ENCODE data around the gene CEP135. TPM values are rescaled to one million over a fixed set of nuclear protein-coding genes. Genes with fewer than 3 reads are reported as not detected.

The CEP135 gene
- polyA plus RNA-seq, 1 of the 3 experiments (the other 2 are of a cell fraction) = 1.6 TPM

DNA sequence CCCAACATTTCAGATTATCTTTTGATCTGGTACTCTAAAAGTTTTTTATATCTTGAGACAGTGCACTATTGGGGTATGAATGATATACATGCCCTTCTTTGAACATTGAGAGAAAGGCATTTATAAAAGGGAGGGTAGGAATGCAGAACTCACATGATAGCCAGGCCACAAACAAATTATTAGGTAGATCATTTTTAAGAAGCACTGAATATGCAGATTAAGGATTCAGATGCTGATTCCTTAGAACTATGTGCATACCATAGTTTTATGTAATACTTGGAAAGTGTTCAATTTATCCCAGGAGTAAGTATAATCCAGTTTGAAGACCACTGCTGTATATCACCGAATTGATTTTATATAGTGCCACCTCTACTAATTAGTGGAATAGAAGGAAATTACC lies 18.6 kb downstream of the CEP135 start:
- no peak for DNase-seq
- no peak for TF ChIP-seq TEAD4 (IDR thresholded peaks at IDR 0.05; ENCODE audit: borderline replicate concordance, insufficient read depth)
- no peak for TF ChIP-seq MEF2A (IDR thresholded peaks at IDR 0.05; ENCODE audit: borderline replicate concordance, low read depth)
- TF ChIP-seq, protein P1, sequence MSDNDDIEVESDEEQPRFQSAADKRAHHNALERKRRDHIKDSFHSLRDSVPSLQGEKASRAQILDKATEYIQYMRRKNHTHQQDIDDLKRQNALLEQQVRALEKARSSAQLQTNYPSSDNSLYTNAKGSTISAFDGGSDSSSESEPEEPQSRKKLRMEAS (IDR thresholded peaks at IDR 0.05; ENCODE audit: low read depth) = no peak
- no peak for TF ChIP-seq TCF12 (IDR thresholded peaks at IDR 0.05)
- no peak for TF ChIP-seq POLR2AphosphoS5 (IDR thresholded peaks at IDR 0.05; ENCODE audit: low read depth, low read length)
- no peak for TF ChIP-seq RAD21 (IDR thresholded peaks at IDR 0.05; ENCODE audit: low read length)
- TF ChIP-seq GABPA (IDR thresholded peaks at IDR 0.05; ENCODE audit: low read depth) = no peak
- TF ChIP-seq, protein P2, sequence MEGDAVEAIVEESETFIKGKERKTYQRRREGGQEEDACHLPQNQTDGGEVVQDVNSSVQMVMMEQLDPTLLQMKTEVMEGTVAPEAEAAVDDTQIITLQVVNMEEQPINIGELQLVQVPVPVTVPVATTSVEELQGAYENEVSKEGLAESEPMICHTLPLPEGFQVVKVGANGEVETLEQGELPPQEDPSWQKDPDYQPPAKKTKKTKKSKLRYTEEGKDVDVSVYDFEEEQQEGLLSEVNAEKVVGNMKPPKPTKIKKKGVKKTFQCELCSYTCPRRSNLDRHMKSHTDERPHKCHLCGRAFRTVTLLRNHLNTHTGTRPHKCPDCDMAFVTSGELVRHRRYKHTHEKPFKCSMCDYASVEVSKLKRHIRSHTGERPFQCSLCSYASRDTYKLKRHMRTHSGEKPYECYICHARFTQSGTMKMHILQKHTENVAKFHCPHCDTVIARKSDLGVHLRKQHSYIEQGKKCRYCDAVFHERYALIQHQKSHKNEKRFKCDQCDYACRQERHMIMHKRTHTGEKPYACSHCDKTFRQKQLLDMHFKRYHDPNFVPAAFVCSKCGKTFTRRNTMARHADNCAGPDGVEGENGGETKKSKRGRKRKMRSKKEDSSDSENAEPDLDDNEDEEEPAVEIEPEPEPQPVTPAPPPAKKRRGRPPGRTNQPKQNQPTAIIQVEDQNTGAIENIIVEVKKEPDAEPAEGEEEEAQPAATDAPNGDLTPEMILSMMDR (IDR thresholded peaks at IDR 0.05) = no peak
- no peak for TF ChIP-seq FOXJ3 (CRISPR knock-in tag; IDR thresholded peaks at IDR 0.05)
- TF ChIP-seq, protein P3, sequence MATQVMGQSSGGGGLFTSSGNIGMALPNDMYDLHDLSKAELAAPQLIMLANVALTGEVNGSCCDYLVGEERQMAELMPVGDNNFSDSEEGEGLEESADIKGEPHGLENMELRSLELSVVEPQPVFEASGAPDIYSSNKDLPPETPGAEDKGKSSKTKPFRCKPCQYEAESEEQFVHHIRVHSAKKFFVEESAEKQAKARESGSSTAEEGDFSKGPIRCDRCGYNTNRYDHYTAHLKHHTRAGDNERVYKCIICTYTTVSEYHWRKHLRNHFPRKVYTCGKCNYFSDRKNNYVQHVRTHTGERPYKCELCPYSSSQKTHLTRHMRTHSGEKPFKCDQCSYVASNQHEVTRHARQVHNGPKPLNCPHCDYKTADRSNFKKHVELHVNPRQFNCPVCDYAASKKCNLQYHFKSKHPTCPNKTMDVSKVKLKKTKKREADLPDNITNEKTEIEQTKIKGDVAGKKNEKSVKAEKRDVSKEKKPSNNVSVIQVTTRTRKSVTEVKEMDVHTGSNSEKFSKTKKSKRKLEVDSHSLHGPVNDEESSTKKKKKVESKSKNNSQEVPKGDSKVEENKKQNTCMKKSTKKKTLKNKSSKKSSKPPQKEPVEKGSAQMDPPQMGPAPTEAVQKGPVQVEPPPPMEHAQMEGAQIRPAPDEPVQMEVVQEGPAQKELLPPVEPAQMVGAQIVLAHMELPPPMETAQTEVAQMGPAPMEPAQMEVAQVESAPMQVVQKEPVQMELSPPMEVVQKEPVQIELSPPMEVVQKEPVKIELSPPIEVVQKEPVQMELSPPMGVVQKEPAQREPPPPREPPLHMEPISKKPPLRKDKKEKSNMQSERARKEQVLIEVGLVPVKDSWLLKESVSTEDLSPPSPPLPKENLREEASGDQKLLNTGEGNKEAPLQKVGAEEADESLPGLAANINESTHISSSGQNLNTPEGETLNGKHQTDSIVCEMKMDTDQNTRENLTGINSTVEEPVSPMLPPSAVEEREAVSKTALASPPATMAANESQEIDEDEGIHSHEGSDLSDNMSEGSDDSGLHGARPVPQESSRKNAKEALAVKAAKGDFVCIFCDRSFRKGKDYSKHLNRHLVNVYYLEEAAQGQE (IDR thresholded peaks at IDR 0.05; ENCODE audit: low read depth, low read length) = no peak
- TF ChIP-seq NFIC (IDR thresholded peaks at IDR 0.05; ENCODE audit: borderline replicate concordance) = no peak
- TF ChIP-seq EP300 (IDR thresholded peaks at IDR 0.05; ENCODE audit: borderline replicate concordance in 1 of 2, low read depth in 1 of 2, low read length in 1 of 2) = no peak
- no peak for TF ChIP-seq GATA2 (CRISPR knock-in tag; IDR thresholded peaks at IDR 0.05)
- no peak for TF ChIP-seq JUND (IDR thresholded peaks at IDR 0.05)
- TF ChIP-seq ELF1 (IDR thresholded peaks at IDR 0.05) = no peak
- TF ChIP-seq, protein P4, sequence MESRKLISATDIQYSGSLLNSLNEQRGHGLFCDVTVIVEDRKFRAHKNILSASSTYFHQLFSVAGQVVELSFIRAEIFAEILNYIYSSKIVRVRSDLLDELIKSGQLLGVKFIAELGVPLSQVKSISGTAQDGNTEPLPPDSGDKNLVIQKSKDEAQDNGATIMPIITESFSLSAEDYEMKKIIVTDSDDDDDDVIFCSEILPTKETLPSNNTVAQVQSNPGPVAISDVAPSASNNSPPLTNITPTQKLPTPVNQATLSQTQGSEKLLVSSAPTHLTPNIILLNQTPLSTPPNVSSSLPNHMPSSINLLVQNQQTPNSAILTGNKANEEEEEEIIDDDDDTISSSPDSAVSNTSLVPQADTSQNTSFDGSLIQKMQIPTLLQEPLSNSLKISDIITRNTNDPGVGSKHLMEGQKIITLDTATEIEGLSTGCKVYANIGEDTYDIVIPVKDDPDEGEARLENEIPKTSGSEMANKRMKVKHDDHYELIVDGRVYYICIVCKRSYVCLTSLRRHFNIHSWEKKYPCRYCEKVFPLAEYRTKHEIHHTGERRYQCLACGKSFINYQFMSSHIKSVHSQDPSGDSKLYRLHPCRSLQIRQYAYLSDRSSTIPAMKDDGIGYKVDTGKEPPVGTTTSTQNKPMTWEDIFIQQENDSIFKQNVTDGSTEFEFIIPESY (IDR thresholded peaks at IDR 0.05; ENCODE audit: borderline replicate concordance, low read depth) = no peak
- no peak for TF ChIP-seq RXRA (IDR thresholded peaks at IDR 0.05; ENCODE audit: borderline replicate concordance, low read depth)
- TF ChIP-seq, protein P5, sequence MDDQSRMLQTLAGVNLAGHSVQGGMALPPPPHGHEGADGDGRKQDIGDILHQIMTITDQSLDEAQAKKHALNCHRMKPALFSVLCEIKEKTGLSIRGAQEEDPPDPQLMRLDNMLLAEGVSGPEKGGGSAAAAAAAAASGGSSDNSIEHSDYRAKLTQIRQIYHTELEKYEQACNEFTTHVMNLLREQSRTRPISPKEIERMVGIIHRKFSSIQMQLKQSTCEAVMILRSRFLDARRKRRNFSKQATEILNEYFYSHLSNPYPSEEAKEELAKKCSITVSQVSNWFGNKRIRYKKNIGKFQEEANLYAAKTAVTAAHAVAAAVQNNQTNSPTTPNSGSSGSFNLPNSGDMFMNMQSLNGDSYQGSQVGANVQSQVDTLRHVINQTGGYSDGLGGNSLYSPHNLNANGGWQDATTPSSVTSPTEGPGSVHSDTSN (IDR thresholded peaks at IDR 0.05) = no peak
- no peak overlapping the region for H2AFZ ChIP-seq (ENCODE audit: low read depth)
- ChIA-PET CTCF (no interaction called here), POLR2A (no interaction called here)
- no peak overlapping the region for H3K27ac ChIP-seq (ENCODE audit: low read depth in 2 of 2, low read length in 1 of 2)
- no peak overlapping the region for H3K9ac ChIP-seq
- H3K79me2 ChIP-seq (ENCODE audit: insufficient read depth) = no peaks in the 10 kb centered on the region
- WGBS (ENCODE audit: low lambda C conversion rate) = 95% methylated on average over 1 of the region's 1 CpG
- H4K20me1 ChIP-seq (ENCODE audit: insufficient read depth) = no peaks in the 10 kb centered on the region
- no peaks in the 10 kb centered on the region for H3K27me3 ChIP-seq (ENCODE audit: insufficient read depth)
- H3F3A ChIP-seq (replicated peaks; ENCODE audit: insufficient read depth) = no peaks in the 10 kb centered on the region
- H3K36me3 ChIP-seq (replicated peaks in 1 of 2; ENCODE audit: control insufficient read depth in 1 of 2, insufficient read depth in 2 of 2, low read length in 1 of 2) = peaks cover 27 to 45% of the 10 kb centered on the region in 2 experiments
- no peaks in the 10 kb centered on the region for H3K9me3 ChIP-seq
- H3K4me2 ChIP-seq = no peak overlapping the region
- H3K4me1 ChIP-seq (ENCODE audit: control insufficient read depth in 1 of 2, insufficient read depth in 2 of 2, low read depth in 1 of 2, low read length in 1 of 2) = no peaks in the 10 kb centered on the region
- no peak overlapping the region for H3K4me3 ChIP-seq (ENCODE audit: low read depth in 2 of 2, low read length in 1 of 2)
- no peaks in the 10 kb centered on the region for H3K9me2 ChIP-seq

Data from SK-N-SH (cell line).